Naive thymus-derived CD4-positive, alpha-beta T cell (primary cell): ENCODE measurements around the gene ANKRD33. TPM values are rescaled to one million over a fixed set of nuclear protein-coding genes. Genes with fewer than 3 reads are reported as not detected.
A peak's percentile ranks its signal among the peaks of the same experiment; 100 is the strongest.

Source experiments
- ATAC-seq: fragments of 150-1000 bp; cut with Tn5 transposase; 2 replicates; pipeline ENCODE4 v1.10.0; 2021; ENCODE audit warnings: mild to moderate bottlenecking, moderate library complexity
- CTCF ChIA-PET: fragments of 350-600 bp; sonication (Branson Sonifier 250); formaldehyde crosslinking; loops from one replicate; lab custom pipeline; 2021; ENCODE audit warnings: antibody characterized with exemption; lab: Charles Lee
- POLR2A ChIA-PET: fragments of 350-600 bp; sonication (Branson Sonifier 250); formaldehyde crosslinking; loops from one replicate; lab custom pipeline; 2021; ENCODE audit warnings: antibody characterized with exemption, inconsistent platforms; lab: Charles Lee
- DNase-seq, 9 donors: peaks; one replicate each; pipeline versions ENCODE4 v3.0.0 to v3.0.0-alpha.2; 2020 to 2022; ENCODE audit warnings: mixed read lengths in 1 of 9
- H3K27ac ChIP-seq: one replicate; pipeline ENCODE4 v1.7.0; 2013; ENCODE audit warnings: mild to moderate bottlenecking, low read depth, low read length, moderate library complexity
- H3K27me3 ChIP-seq, 2 donors: one replicate each; pipeline ENCODE4 v1.7.0; 2013; ENCODE audit warnings: low read length in 2 of 2, mild to moderate bottlenecking in 2 of 2, moderate library complexity in 2 of 2; ENCODE audit not compliant: control insufficient read depth in 2 of 2, insufficient read depth in 2 of 2
- H3K36me3 ChIP-seq, 3 experiments: 1 replicate in 2 of 3; 2 replicates in 1 of 3; pipeline ENCODE4 v1.7.0; 2013; ENCODE audit warnings: low read length in 3 of 3, mild to moderate bottlenecking in 3 of 3, moderate library complexity in 1 of 3; ENCODE audit not compliant: insufficient read depth in 3 of 3, control insufficient read depth in 2 of 3
- H3K4me1 ChIP-seq, 2 donors: one replicate each; pipeline ENCODE4 v1.7.0; 2013; ENCODE audit warnings: low read length in 2 of 2, mild to moderate bottlenecking in 2 of 2, moderate library complexity in 1 of 2; ENCODE audit not compliant: control insufficient read depth in 2 of 2, insufficient read depth in 2 of 2
- H3K4me3 ChIP-seq: 2 replicates; pipeline ENCODE4 v1.7.0; 2013; ENCODE audit warnings: mild to moderate bottlenecking, low read length
- H3K9me3 ChIP-seq, 3 experiments: 1 replicate in 2 of 3; 2 replicates in 1 of 3; pipeline ENCODE4 v1.7.0; 2013; ENCODE audit warnings: low read length in 3 of 3; ENCODE audit not compliant: control insufficient read depth in 2 of 3
- H3K27ac Mint-ChIP-seq, 9 donors: one replicate each; pipeline ENCODE4 v1.8.0; 2020 to 2022; ENCODE audit warnings: mixed read lengths in 9 of 9, mild to moderate bottlenecking in 8 of 9, moderate library complexity in 5 of 9, inconsistent platforms in 2 of 9
- H3K27me3 Mint-ChIP-seq, 5 donors: one replicate each; pipeline ENCODE4 v1.8.0; 2021 to 2022; ENCODE audit warnings: mixed read lengths in 5 of 5, mild to moderate bottlenecking in 1 of 5
- H3K36me3 Mint-ChIP-seq, 5 donors: one replicate each; pipeline ENCODE4 v1.8.0; 2020 to 2022; ENCODE audit warnings: mixed read lengths in 5 of 5, mild to moderate bottlenecking in 3 of 5, inconsistent platforms in 1 of 5
- H3K4me1 Mint-ChIP-seq, 7 donors: one replicate each; pipeline ENCODE4 v1.8.0; 2020 to 2022; ENCODE audit warnings: mixed read lengths in 7 of 7, mild to moderate bottlenecking in 3 of 7, inconsistent platforms in 1 of 7
- H3K4me3 Mint-ChIP-seq, 10 donors: one replicate each; pipeline ENCODE4 v1.8.0; 2020 to 2022; ENCODE audit warnings: mild to moderate bottlenecking in 10 of 10, mixed read lengths in 10 of 10, moderate library complexity in 6 of 10, inconsistent platforms in 2 of 10
- H3K9me3 Mint-ChIP-seq, 11 donors: one replicate each; pipeline ENCODE4 v1.8.0; 2020 to 2022; ENCODE audit warnings: mixed read lengths in 11 of 11, mild to moderate bottlenecking in 4 of 11, inconsistent platforms in 1 of 11, moderate library complexity in 1 of 11
- intact Hi-C, 2 donors: fragments of 100-400 bp; cut with micrococcal nuclease; formaldehyde crosslinking; loops; one replicate each; pipeline ENCODE4 v1.15.1; 2023
- polyA plus RNA-seq, 2 donors: library from polyadenylated mRNA; unstranded; fragments of 300-500 nt; fragmentation: Illumina TruSeq; gene quantifications; one replicate each; pipeline ENCODE4 v1.2.3, GENCODE V29; 2021
- total RNA-seq, 6 experiments: library from RNA in 5 of 6; stranded (reverse) in 5 of 6; gene quantifications; 1 replicate in 5 of 6; 2 replicates in 1 of 6; pipeline ENCODE4 v1.2.3 and lab custom pipeline; 2021 to 2026

The ANKRD33 gene
- total and polyA plus RNA-seq, 7 experiments from 2014 or later = not detected

DNA sequence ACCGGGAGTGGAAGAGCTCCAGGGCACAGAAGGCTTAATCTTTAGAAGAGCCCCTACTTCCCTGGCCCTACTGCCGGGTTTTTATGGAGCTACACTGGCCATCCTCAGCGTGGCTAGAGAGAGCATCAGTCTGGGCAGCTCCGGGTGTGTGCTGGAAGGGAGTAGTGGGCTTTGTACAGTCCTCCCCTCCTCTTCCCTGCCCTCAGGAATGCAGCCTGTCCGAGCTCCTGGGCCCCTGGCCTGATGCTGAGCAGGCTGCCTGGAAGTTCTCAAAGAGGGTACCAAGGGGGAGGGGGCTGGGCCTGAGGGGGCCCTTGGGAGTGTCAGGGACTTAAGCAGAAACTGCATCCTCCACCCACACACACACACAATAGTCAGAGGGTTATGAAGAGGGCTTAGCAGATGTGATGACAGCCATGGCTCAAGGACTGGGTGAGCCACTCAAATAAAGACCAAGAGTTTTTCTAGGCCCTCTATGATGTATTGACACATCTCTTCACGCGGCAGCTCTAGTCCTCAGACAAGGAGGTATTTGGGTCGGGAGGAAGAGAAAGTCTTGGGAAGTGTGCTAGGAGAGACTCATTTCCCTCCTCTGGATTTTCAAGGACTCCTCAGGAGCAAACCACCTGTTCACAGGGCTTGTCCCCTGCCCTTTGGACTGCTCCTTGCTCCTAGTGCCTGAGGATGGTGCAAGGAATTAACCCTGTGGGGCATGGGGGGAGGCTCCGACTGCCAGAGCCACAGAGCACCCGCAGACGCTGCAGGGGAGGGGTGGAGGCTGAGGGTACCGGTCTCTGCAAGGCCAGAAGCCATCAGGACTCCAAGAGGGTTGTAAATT, 22.9 kb upstream of the ANKRD33 start:
- intact Hi-C loops = no loop called here
- no peak overlapping the region for H3K4me3 ChIP-seq

DNA sequence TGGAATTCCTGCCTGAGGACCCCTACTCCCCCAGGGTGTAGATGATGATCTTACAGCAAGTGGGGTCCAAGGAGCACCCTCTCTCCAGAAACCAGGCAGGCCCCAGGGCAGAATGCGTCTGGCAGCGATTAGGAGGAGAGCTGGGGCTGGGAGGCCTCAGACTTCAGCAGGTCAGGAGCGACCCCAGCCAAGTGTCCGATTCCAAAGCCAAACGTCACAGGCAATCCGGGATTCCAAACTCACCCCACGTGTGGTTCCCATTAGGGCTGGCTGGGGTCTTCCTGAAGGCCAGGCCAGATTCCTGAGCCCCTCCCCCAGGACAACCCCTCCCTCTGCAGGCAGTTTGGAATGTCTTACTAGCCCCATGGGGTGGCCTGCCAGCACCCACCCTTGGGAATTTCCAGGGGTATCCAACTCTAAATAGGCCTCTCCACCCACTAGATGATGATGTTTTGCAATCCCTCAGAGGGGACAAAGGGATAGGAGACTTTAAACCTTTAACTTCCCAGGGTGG, 22.1 kb upstream of the ANKRD33 start:
- Mint-ChIP-seq H3K27me3 (peaks cover 48 to 76% (median 70%) of the 10 kb centered on the region in 5 donors), H3K9me3 (no peaks in the 10 kb centered on the region), H3K4me3 (no peak overlapping the region), H3K4me1 (peaks cover 6 to 28% (median 20%) of the 10 kb centered on the region in 7 donors), H3K36me3 (no peaks in the 10 kb centered on the region), H3K27ac (peak overlapping the region in 1 of 9 donors; percentile 14)
- Histone ChIP-seq H3K4me3 (no peak overlapping the region), H3K27ac (no peak overlapping the region), H3K9me3 (no peaks in the 10 kb centered on the region), H3K4me1 (no peaks in the 10 kb centered on the region), H3K36me3 (no peaks in the 10 kb centered on the region), H3K27me3 (peaks cover 4 to 36% of the 10 kb centered on the region in 2 donors)
- ChIA-PET POLR2A (no interaction called here), CTCF (no interaction called here)
- ATAC-seq = no peak
- DNase-seq = no peak
- intact Hi-C loops = no loop called here

More for the DNA sequence above, 22.9 kb upstream of the ANKRD33 start:
- Histone ChIP-seq H3K27ac (no peak overlapping the region), H3K36me3 (no peaks in the 10 kb centered on the region), H3K4me1 (no peaks in the 10 kb centered on the region), H3K27me3 (peaks cover 4 to 36% of the 10 kb centered on the region in 2 donors), H3K9me3 (no peaks in the 10 kb centered on the region)
- no peak overlapping the region for H3K27ac Mint-ChIP-seq
- no peaks in the 10 kb centered on the region for H3K9me3 Mint-ChIP-seq
- ATAC-seq (no peak), DNase-seq (no peak)
- POLR2A ChIA-PET = interaction anchor here (0.5 kb wide), 1 partner anchor 540 kb away, joined by 3 read pairs; no protein-coding TSS in a partner anchor
- CTCF ChIA-PET = no interaction called here
- H3K4me3 Mint-ChIP-seq = peak overlapping the region in 8 of 10 donors; percentile 32 to 75 (median 54)
- peaks cover 4 to 22% (median 15%) of the 10 kb centered on the region in 7 donors for H3K4me1 Mint-ChIP-seq
- peaks cover 40 to 68% (median 66%) of the 10 kb centered on the region in 5 donors for H3K27me3 Mint-ChIP-seq
- H3K36me3 Mint-ChIP-seq = no peaks in the 10 kb centered on the region

DNA sequence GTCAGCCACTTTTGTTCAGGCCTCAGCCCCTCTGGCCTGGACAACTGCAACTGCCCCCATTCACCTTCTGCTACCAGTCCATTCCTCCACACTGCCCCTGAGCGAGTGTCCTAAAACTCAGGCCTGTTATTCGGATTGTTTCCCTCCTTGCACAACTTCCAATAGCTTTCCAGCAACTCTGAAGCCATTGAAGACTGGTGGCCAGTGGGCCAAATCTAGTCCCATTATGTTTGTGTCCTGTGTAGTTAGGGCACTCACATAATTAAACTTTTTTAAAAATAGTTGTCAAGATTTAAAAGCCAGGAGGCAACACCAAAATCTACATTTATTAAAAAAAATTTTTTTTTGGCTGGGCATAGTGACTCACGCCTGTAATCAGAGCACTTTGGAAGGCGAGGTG, 21.6 kb upstream of the ANKRD33 start:
- ChIA-PET POLR2A (no interaction called here), CTCF (no interaction called here)
- ATAC-seq (no peak), DNase-seq (no peak)
- peaks cover 4 to 36% of the 10 kb centered on the region in 2 donors for H3K27me3 ChIP-seq
- Mint-ChIP-seq H3K36me3 (no peaks in the 10 kb centered on the region), H3K27me3 (peaks cover 53 to 79% (median 68%) of the 10 kb centered on the region in 5 donors), H3K9me3 (no peaks in the 10 kb centered on the region), H3K4me3 (no peak overlapping the region), H3K27ac (peak overlapping the region in 1 of 9 donors; percentile 14), H3K4me1 (peaks cover 6 to 28% (median 22%) of the 10 kb centered on the region in 7 donors)
- H3K4me1 ChIP-seq = no peaks in the 10 kb centered on the region
- no peak overlapping the region for H3K4me3 ChIP-seq
- H3K36me3 ChIP-seq = no peaks in the 10 kb centered on the region
- intact Hi-C loops = no loop called here
- H3K9me3 ChIP-seq = no peaks in the 10 kb centered on the region
- H3K27ac ChIP-seq = no peak overlapping the region

DNA sequence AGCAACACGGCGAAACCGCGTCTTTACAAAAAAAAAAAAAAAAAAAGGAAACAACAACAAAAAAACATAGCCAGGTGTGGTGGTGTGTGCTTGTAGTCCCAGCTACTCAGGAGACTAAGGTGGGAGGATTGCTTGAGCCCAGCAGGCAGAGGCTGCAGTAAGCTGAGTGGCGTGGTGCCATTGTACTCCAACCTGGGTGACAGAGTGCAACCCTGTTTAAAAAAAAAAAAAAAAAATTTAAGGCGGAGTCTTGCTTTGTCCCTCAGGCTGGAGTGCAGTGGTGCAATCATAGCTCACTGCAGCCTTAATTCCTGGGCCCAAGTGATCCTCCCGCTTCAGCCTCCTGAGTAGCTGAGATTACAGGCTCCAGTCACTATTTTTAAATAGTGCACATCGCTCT, 21.1 kb upstream of the ANKRD33 start:
- intact Hi-C loops = no loop called here
- DNase-seq (no peak), ATAC-seq (no peak)
- Histone ChIP-seq H3K4me3 (no peak overlapping the region), H3K27ac (no peak overlapping the region), H3K36me3 (no peaks in the 10 kb centered on the region), H3K4me1 (no peaks in the 10 kb centered on the region), H3K9me3 (no peaks in the 10 kb centered on the region), H3K27me3 (peaks cover 4 to 36% of the 10 kb centered on the region in 2 donors)
- H3K9me3 Mint-ChIP-seq = no peaks in the 10 kb centered on the region
- ChIA-PET CTCF (no interaction called here), POLR2A (no interaction called here)
- peaks cover 57 to 79% (median 65%) of the 10 kb centered on the region in 5 donors for H3K27me3 Mint-ChIP-seq
- peaks cover 6 to 28% (median 22%) of the 10 kb centered on the region in 7 donors for H3K4me1 Mint-ChIP-seq
- H3K4me3 Mint-ChIP-seq = no peak overlapping the region
- H3K36me3 Mint-ChIP-seq = no peaks in the 10 kb centered on the region
- no peak overlapping the region for H3K27ac Mint-ChIP-seq

DNA sequence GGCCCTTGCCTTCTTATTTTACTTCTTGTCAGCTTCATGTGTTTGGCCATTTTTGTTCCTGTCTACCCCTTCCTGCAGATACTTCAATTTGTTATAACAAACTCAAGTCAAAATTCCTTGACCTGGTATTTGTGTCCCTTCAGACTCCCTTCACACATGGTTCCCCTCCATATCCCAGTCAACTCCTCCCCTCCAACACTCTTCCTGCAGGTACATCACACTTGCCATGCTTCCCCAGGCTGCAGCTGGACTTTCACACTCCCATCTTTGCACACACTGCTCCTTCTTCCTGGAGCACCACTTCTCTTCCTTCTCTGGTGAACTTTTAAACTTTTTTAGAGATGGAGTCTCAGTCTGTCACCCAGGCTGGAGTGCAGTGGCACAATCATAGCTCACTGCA, 20.5 kb upstream of the ANKRD33 start:
- Mint-ChIP-seq H3K4me1 (peaks cover 6 to 28% (median 22%) of the 10 kb centered on the region in 7 donors), H3K27ac (no peak overlapping the region), H3K27me3 (peaks cover 54 to 73% (median 60%) of the 10 kb centered on the region in 5 donors), H3K36me3 (no peaks in the 10 kb centered on the region), H3K9me3 (no peaks in the 10 kb centered on the region), H3K4me3 (no peak overlapping the region)
- intact Hi-C loops = no loop called here
- Histone ChIP-seq H3K27ac (no peak overlapping the region), H3K9me3 (no peaks in the 10 kb centered on the region), H3K36me3 (no peaks in the 10 kb centered on the region), H3K4me1 (no peaks in the 10 kb centered on the region), H3K4me3 (no peak overlapping the region), H3K27me3 (peaks cover 4 to 36% of the 10 kb centered on the region in 2 donors)
- ATAC-seq = no peak
- CTCF ChIA-PET = no interaction called here
- POLR2A ChIA-PET = no interaction called here
- DNase-seq = no peak

DNA sequence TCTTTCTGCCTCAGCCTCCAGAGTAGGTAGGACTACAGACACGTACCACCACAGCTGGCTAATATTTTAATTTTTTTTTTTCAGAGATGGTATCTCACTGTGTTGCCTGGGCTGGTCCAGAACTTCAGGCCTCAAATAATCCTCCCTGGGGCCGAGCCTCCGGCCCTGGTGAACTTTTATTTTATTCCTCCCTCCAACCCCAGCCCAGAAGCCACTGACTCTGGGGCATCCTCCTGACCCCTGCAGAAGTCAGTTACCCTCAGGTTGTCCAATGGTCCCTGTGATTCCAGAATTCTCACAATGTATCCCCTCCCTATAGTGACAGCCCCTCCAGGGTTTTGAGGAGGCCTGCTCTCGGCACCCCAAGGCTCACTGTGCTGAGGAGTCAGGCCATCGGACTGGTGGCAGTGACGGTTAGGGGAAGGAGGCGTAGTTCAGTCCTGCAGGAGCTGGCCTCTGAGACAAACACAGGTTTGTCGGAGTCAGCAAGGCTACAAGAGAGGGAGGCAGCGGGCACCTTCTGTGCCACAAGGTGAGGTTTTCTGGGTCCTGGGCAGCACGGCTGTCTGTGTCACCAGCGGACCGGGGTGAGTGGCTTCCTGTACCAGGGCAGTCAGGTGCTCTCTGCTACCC, 20.0 kb upstream of the ANKRD33 start:
- Mint-ChIP-seq H3K9me3 (no peaks in the 10 kb centered on the region), H3K36me3 (no peaks in the 10 kb centered on the region), H3K27ac (no peak overlapping the region), H3K27me3 (peaks cover 53 to 71% (median 55%) of the 10 kb centered on the region in 5 donors), H3K4me1 (peaks cover 6 to 28% (median 22%) of the 10 kb centered on the region in 7 donors), H3K4me3 (peak overlapping the region in 9 of 10 donors; percentile 38 to 66 (median 56))
- ATAC-seq (no peak), DNase-seq (no peak)
- no peak overlapping the region for H3K4me3 ChIP-seq
- intact Hi-C loops = no loop called here
- ChIA-PET CTCF (no interaction called here), POLR2A (no interaction called here)
- H3K9me3 ChIP-seq = no peaks in the 10 kb centered on the region
- H3K27me3 ChIP-seq = peaks cover 4 to 36% of the 10 kb centered on the region in 2 donors
- no peak overlapping the region for H3K27ac ChIP-seq
- H3K4me1 ChIP-seq = no peaks in the 10 kb centered on the region
- H3K36me3 ChIP-seq = no peaks in the 10 kb centered on the region
